HEK293 (cell line): ENCODE data around the gene SLC8A3.
A peak's percentile ranks its signal among the peaks of the same experiment; 100 is the strongest.

Source experiments
- CTCF ChIA-PET: fragments of 350-600 bp; formaldehyde crosslinking; extraction: SDS; loops from one replicate; lab custom pipeline; 2021; ENCODE audit warnings: antibody characterized with exemption; lab: Yijun Ruan, JAX
- POLR2A ChIA-PET: fragments of 300-600 bp; formaldehyde crosslinking; extraction: SDS; loops from one replicate; lab custom pipeline; 2020; ENCODE audit warnings: antibody characterized with exemption, inconsistent platforms; lab: Yijun Ruan, JAX
- H3K27ac ChIP-seq: fragments of 200-500 bp; sonication (Bioruptor generic); 2 replicates; pipeline ENCODE4 v1.5.1; 2014; ENCODE audit warnings: low read depth, low read length, control low read depth, inconsistent platforms; ENCODE audit errors: extremely low read depth
- H3K36me3 ChIP-seq, 2 experiments: fragments of 200-500 bp in 1 of 2; sonication (Bioruptor generic) in 1 of 2; 1 replicate in 1 of 2; 2 replicates in 1 of 2; pipeline ENCODE4 v1.5.1; 2014 to 2017; ENCODE audit warnings: inconsistent platforms in 2 of 2, low read length in 2 of 2; ENCODE audit not compliant: control insufficient read depth in 2 of 2, insufficient read depth in 1 of 2
- H3K4me1 ChIP-seq: fragments of 200-500 bp; sonication (Bioruptor generic); 2 replicates; pipeline ENCODE4 v1.5.1; 2014; ENCODE audit warnings: mild to moderate bottlenecking, low read length, inconsistent platforms; ENCODE audit not compliant: control insufficient read depth, insufficient read depth
- H3K4me3 ChIP-seq: 2 replicates; pipeline ENCODE4 v1.5.1; 2011; ENCODE audit warnings: low read depth, mild to moderate bottlenecking, control low read depth, low read length, moderate library complexity
- H3K9me3 ChIP-seq: fragments of 200-500 bp; sonication (Bioruptor generic); 2 replicates; pipeline ENCODE4 v1.5.1; 2014; ENCODE audit warnings: low read depth, low read length, inconsistent platforms; ENCODE audit not compliant: control insufficient read depth, insufficient read depth
- ATF2 ChIP-seq: fragments of 450-650 bp; formaldehyde crosslinking; IDR thresholded peaks from 2 replicates; pipeline ENCODE4 v1.5.1; 2016; ENCODE audit warnings: missing biosample characterization, missing genetic modification characterization, low read depth
- FEZF1 ChIP-seq: fragments of 450-650 bp; formaldehyde crosslinking; IDR thresholded peaks from 2 replicates; pipeline ENCODE4 v1.5.1; 2016; ENCODE audit warnings: missing biosample characterization, missing genetic modification characterization
- KLF17 ChIP-seq: fragments of 450-650 bp; formaldehyde crosslinking; IDR thresholded peaks from 2 replicates; pipeline ENCODE4 v1.5.1; 2016; ENCODE audit warnings: missing biosample characterization, missing genetic modification characterization
- ZBTB17 ChIP-seq: fragments of 450-650 bp; formaldehyde crosslinking; IDR thresholded peaks from 2 replicates; pipeline ENCODE4 v1.5.1; 2016; ENCODE audit warnings: missing biosample characterization, missing genetic modification characterization
- ZIC2 ChIP-seq: fragments of 450-650 bp; formaldehyde crosslinking; IDR thresholded peaks from 2 replicates; pipeline ENCODE4 v1.5.1; 2016; ENCODE audit warnings: missing biosample characterization, missing genetic modification characterization
- ZNF114 ChIP-seq: fragments of 450-650 bp; formaldehyde crosslinking; IDR thresholded peaks from 2 replicates; pipeline ENCODE4 v1.5.0; 2017; ENCODE audit warnings: missing biosample characterization, missing genetic modification characterization
- ZNF280D ChIP-seq: fragments of 450-650 bp; formaldehyde crosslinking; IDR thresholded peaks from 2 replicates; pipeline ENCODE4 v1.5.1; 2016; ENCODE audit warnings: missing biosample characterization, missing genetic modification characterization
- ZNF335 ChIP-seq: fragments of 450-650 bp; formaldehyde crosslinking; conservative IDR thresholded peaks from 2 replicates; pipeline ENCODE4 v1.5.1; 2016; ENCODE audit warnings: missing biosample characterization, missing genetic modification characterization
- ZNF433 ChIP-seq: fragments of 450-650 bp; formaldehyde crosslinking; IDR thresholded peaks from 2 replicates; pipeline ENCODE4 v1.5.1; 2016; ENCODE audit warnings: missing biosample characterization, missing genetic modification characterization, low read depth
- ZNF449 ChIP-seq: fragments of 450-650 bp; formaldehyde crosslinking; IDR thresholded peaks from 2 replicates; pipeline ENCODE4 v1.5.1; 2017; ENCODE audit warnings: missing biosample characterization, mild to moderate bottlenecking, missing genetic modification characterization, moderate library complexity
- ZNF621 ChIP-seq: fragments of 450-650 bp; formaldehyde crosslinking; IDR thresholded peaks from 2 replicates; pipeline ENCODE4 v1.5.1; 2017; ENCODE audit warnings: missing biosample characterization, missing genetic modification characterization

Gene SLC8A3

GRCh38 chr14:70020352-70021170 lies 168.2 kb downstream of the SLC8A3 start (continued):
- TF ChIP-seq ZNF335 (tag by site-specific recombination) (peak; percentile 85), ZNF621 (no peak), ZBTB17 (tag by site-specific recombination) (peak; percentile 53; the same call in 1 of the 2 replicates), ZNF433 (tag by site-specific recombination) (no peak)

- CTCF ChIA-PET = interaction anchor here (0.7 to 2.2 kb wide), 4 partner anchors 8 to 143 kb away, joined by 3 to 9 read pairs (median 6); no protein-coding TSS in a partner anchor
- Histone ChIP-seq H3K9me3 (no peaks in the 10 kb centered on the region), H3K4me3 (no peak overlapping the region), H3K27ac (no peak overlapping the region), H3K4me1 (peaks cover 12% of the 10 kb centered on the region), H3K36me3 (peaks cover 3 to 52% of the 10 kb centered on the region in 2 experiments; a peak in 2 of 3 replicates)
- POLR2A ChIA-PET = interaction anchor here (1.1 to 2.2 kb wide), 2 partner anchors 140 to 141 kb away, joined by 3 to 11 read pairs; partner anchors contain the start of gene SMOC1
- TF ChIP-seq ZNF280D (tag by site-specific recombination) = no peak
- no peak for TF ChIP-seq ZNF114 (tag by site-specific recombination)
These were observed 169.1 kb downstream of the SLC8A3 start for GRCh38 chr14:70019695-70020094.

- no peak overlapping the region for H3K4me3 ChIP-seq
- CTCF ChIA-PET = interaction anchor here (0.7 to 1.9 kb wide), 4 partner anchors 9 to 67 kb away, joined by 3 to 8 read pairs (median 4); no protein-coding TSS in a partner anchor
- no peaks in the 10 kb centered on the region for H3K9me3 ChIP-seq
- H3K27ac ChIP-seq = no peak overlapping the region
- H3K4me1 ChIP-seq = peaks cover 12% of the 10 kb centered on the region
- TF ChIP-seq ZNF449 = 0 out of 2 replicates have a peak, but pooled peaks have one; percentile 19
- TF ChIP-seq ZIC2 = 0 out of 2 replicates have a peak, but pooled peaks have one; percentile 8
- no peak for TF ChIP-seq ATF2 (tag by site-specific recombination)
- no peak for TF ChIP-seq KLF17 (tag by site-specific recombination)
- TF ChIP-seq FEZF1 (tag by site-specific recombination) = no peak
- TF ChIP-seq, all 188 proteins: peak for 2
- peaks cover 0 to 54% of the 10 kb centered on the region in 2 experiments; a peak in 2 of 3 replicates for H3K36me3 ChIP-seq
- POLR2A ChIA-PET = interaction anchor here (1.1 kb wide), 1 partner anchor 139 kb away, joined by 3 read pairs; no protein-coding TSS in a partner anchor
These were observed 170.0 kb downstream of the SLC8A3 start for GRCh38 chr14:70018713-70019211.
